Smooth muscle cell (in vitro differentiated cells): ENCODE data around the gene HEPN1. TPM values are rescaled to one million over a fixed set of nuclear protein-coding genes. Genes with fewer than 3 reads are reported as not detected.

Experiments used
- DNase-seq: peaks from one replicate; lab custom pipeline; 2025; ENCODE audit not compliant: unreplicated experiment; lab: John Stamatoyannopoulos, UW
- H2AFZ ChIP-seq: fragments of 200-600 bp; sonication (generic); 2 replicates; pipeline ENCODE4 v1.6.0; 2016; ENCODE audit warnings: antibody characterized with exemption, low read depth, mild to moderate bottlenecking
- H3F3A ChIP-seq: fragments of 200-600 bp; sonication (generic); 2 replicates; pipeline ENCODE4 v1.6.0; 2017; ENCODE audit warnings: antibody characterized with exemption, low read depth
- H3K27ac ChIP-seq: fragments of 200-600 bp; sonication (generic); 2 replicates; pipeline ENCODE4 v1.5.1; 2016; ENCODE audit warnings: low read depth, mild to moderate bottlenecking
- H3K27me3 ChIP-seq: fragments of 200-600 bp; sonication (generic); 2 replicates; pipeline ENCODE4 v1.6.1; 2016; ENCODE audit warnings: low read depth, mild to moderate bottlenecking
- H3K36me3 ChIP-seq: fragments of 200-600 bp; sonication (generic); 2 replicates; pipeline ENCODE4 v1.5.1; 2016; ENCODE audit warnings: low read depth
- H3K4me1 ChIP-seq: fragments of 200-600 bp; sonication (generic); 2 replicates; pipeline ENCODE4 v1.5.1; 2016; ENCODE audit warnings: low read depth
- H3K4me2 ChIP-seq: fragments of 200-600 bp; sonication (generic); 2 replicates; pipeline ENCODE4 v1.6.0; 2016; ENCODE audit warnings: mild to moderate bottlenecking
- H3K4me3 ChIP-seq: fragments of 200-600 bp; sonication (generic); 2 replicates; pipeline ENCODE4 v1.5.1; 2016; ENCODE audit warnings: mild to moderate bottlenecking
- H3K79me2 ChIP-seq: fragments of 200-600 bp; sonication (generic); 2 replicates; pipeline ENCODE4 v1.6.0; 2016; ENCODE audit warnings: low read depth, mild to moderate bottlenecking
- H3K9ac ChIP-seq: fragments of 200-600 bp; sonication (generic); 2 replicates; pipeline ENCODE4 v1.6.0; 2016; ENCODE audit warnings: low read depth
- H3K9me3 ChIP-seq: fragments of 200-600 bp; sonication (generic); replicated peaks from 2 replicates; pipeline ENCODE4 v1.5.1; 2016; ENCODE audit warnings: low read depth
- H4K20me1 ChIP-seq: fragments of 200-600 bp; sonication (generic); 2 replicates; pipeline ENCODE4 v1.6.0; 2016; ENCODE audit warnings: low read depth
- CTCF ChIP-seq: fragments of 200-600 bp; sonication (generic); IDR thresholded peaks from 2 replicates; pipeline ENCODE4 v1.5.1; 2017; ENCODE audit warnings: borderline replicate concordance, mild to moderate bottlenecking, antibody characterized with exemption; ENCODE audit not compliant: insufficient read depth, poor library complexity, severe bottlenecking
- WGBS: methylation state at CpG from one replicate; pipeline ENCODE4 v1.1.7; 2016; ENCODE audit warnings: low lambda C conversion rate; 5-methylcytosine and 5-hydroxymethylcytosine counted together
- polyA plus RNA-seq: library from polyadenylated mRNA; unstranded; fragments of >200 nt; fragmentation: Nextera tagmentation; extraction: Ambion mirVana; gene quantifications from 2 replicates; pipeline ENCODE4 v1.2.1, GENCODE V29; 2016
- total RNA-seq: library from RNA; depleted of rRNA; stranded (reverse); fragments of >200 nt; gene quantifications from 2 replicates; pipeline ENCODE4 v1.2.3, GENCODE V29; 2014

Gene HEPN1
- total and polyA plus RNA-seq, 2 experiments from 2014 or later, result not detected

- Histone ChIP-seq H3K9me3 (no peaks in the 10 kb centered on the region), H3K27ac (no peak overlapping the region), H4K20me1 (no peaks in the 10 kb centered on the region), H3K4me2 (no peak overlapping the region), H3K9ac (no peak overlapping the region), H3K79me2 (no peaks in the 10 kb centered on the region), H3K4me3 (no peak overlapping the region), H3K27me3 (no peaks in the 10 kb centered on the region), H3F3A (no peaks in the 10 kb centered on the region), H3K4me1 (no peaks in the 10 kb centered on the region), H2AFZ (no peak overlapping the region), H3K36me3 (no peaks in the 10 kb centered on the region)
- 93% methylated on average over 13 of the region's 14 CpGs for WGBS
- no peak for TF ChIP-seq CTCF
- no peak for DNase-seq
These were observed 25.2 kb upstream of the HEPN1 start for GRCh38 chr11:124893781-124894401.

GRCh38 chr11:124894606-124895430 lies 24.2 kb upstream of the HEPN1 start:
- WGBS, result 83% methylated on average over 4 of the region's 4 CpGs
- H3K4me3 ChIP-seq, result no peak overlapping the region
- no peak overlapping the region for H3K9ac ChIP-seq
- no peaks in the 10 kb centered on the region for H3K36me3 ChIP-seq
- H3K27me3 ChIP-seq, result no peaks in the 10 kb centered on the region
- DNase-seq, result no peak
- no peak overlapping the region for H3K4me2 ChIP-seq
- no peaks in the 10 kb centered on the region for H4K20me1 ChIP-seq
- H3K79me2 ChIP-seq, result no peaks in the 10 kb centered on the region
- no peak for TF ChIP-seq CTCF
- H3K4me1 ChIP-seq, result no peaks in the 10 kb centered on the region
- H3K27ac ChIP-seq, result no peak overlapping the region
- no peaks in the 10 kb centered on the region for H3F3A ChIP-seq
- no peak overlapping the region for H2AFZ ChIP-seq
- H3K9me3 ChIP-seq, result no peaks in the 10 kb centered on the region

GRCh38 chr11:124895471-124895971 lies 23.5 kb upstream of the HEPN1 start:
- Histone ChIP-seq H3K27ac (no peak overlapping the region), H3K79me2 (no peaks in the 10 kb centered on the region), H2AFZ (no peak overlapping the region), H3K4me3 (no peak overlapping the region), H3K9me3 (no peaks in the 10 kb centered on the region), H3F3A (peaks cover 4% of the 10 kb centered on the region), H3K36me3 (no peaks in the 10 kb centered on the region), H4K20me1 (no peaks in the 10 kb centered on the region), H3K4me2 (no peak overlapping the region), H3K27me3 (no peaks in the 10 kb centered on the region), H3K9ac (no peak overlapping the region), H3K4me1 (no peaks in the 10 kb centered on the region)
- WGBS, result 94% methylated on average over 20 of the region's 20 CpGs
- no peak for TF ChIP-seq CTCF
- DNase-seq, result no peak
